ENCODE results near the gene SLC35B4. TPM values are rescaled to one million over a fixed set of nuclear protein-coding genes. Genes with fewer than 3 reads are reported as not detected.

Gene SLC35B4
- total and polyA plus RNA-seq, 4 donors: 3.6 to 25.7 (median 10.5) TPM

- H3K36me3 ChIP-seq (ENCODE audit: control insufficient read depth in 4 of 4, insufficient read depth in 4 of 4, low read length in 4 of 4): peaks cover 0 to 8% (median under 1%) of the 10 kb centered on the region in 4 donors
- TF ChIP-seq CTCF (IDR thresholded peaks at IDR 0.05; ENCODE audit: control extremely low read depth, extremely low read depth): no peak
- no peaks in the 10 kb centered on the region for H3K9me3 ChIP-seq (ENCODE audit: control insufficient read depth in 4 of 4, insufficient read depth in 3 of 4, low read length in 3 of 4)
- no peak overlapping the region for H3K9ac ChIP-seq (ENCODE audit: insufficient read depth in 1 of 2, low read length in 2 of 2)
- H3K27ac ChIP-seq (ENCODE audit: low read depth in 1 of 2, low read length in 1 of 2): no peak overlapping the region
- no peaks in the 10 kb centered on the region for H3K27me3 ChIP-seq (ENCODE audit: control insufficient read depth in 3 of 3, insufficient read depth in 3 of 3, low read length in 2 of 3)
- H3K4me1 ChIP-seq (ENCODE audit: control insufficient read depth in 5 of 5, insufficient read depth in 5 of 5, low read length in 5 of 5): peaks cover 0 to 8% (median 0%) of the 10 kb centered on the region in 5 donors
- no peak for ATAC-seq (ENCODE audit: insufficient read depth, low FRiP score)
- no peak overlapping the region for H3K4me3 ChIP-seq
- DNase-seq: no peak
- 88% methylated on average over 6 of the region's 6 CpGs for WGBS, 2 donors
Measured at GRCh38 chr7:134312717-134313116, 4.0 kb downstream of the SLC35B4 start.

DNA sequence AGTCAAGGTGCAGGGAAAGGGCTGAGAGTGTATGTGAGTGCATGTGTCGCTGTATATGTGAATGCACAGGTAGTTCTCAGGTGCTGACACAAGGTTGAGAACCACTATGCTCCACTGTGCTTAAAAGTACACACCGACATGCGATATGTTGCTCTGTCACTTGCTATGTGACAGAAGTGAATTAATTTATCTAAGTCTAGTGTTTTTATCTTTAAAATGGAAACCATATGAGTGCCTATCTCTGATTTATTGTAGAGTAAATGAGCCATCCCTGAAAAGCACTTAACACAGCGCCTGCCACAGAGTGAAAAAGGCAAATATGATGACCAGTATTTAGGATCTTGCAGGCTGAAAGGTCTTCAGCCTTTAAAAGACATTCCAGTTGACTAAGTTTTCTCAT is 4.9 kb downstream of the SLC35B4 start:
- Histone ChIP-seq H3K27ac (ENCODE audit: low read depth in 1 of 2, low read length in 1 of 2) (no peak overlapping the region), H3K27me3 (ENCODE audit: control insufficient read depth in 3 of 3, insufficient read depth in 3 of 3, low read length in 2 of 3) (no peaks in the 10 kb centered on the region), H3K4me1 (ENCODE audit: control insufficient read depth in 5 of 5, insufficient read depth in 5 of 5, low read length in 5 of 5) (peaks cover 0 to 8% (median 0%) of the 10 kb centered on the region in 5 donors), H3K4me3 (no peak overlapping the region), H3K36me3 (ENCODE audit: control insufficient read depth in 4 of 4, insufficient read depth in 4 of 4, low read length in 4 of 4) (peaks cover 0 to 8% (median under 1%) of the 10 kb centered on the region in 4 donors), H3K9me3 (ENCODE audit: control insufficient read depth in 4 of 4, insufficient read depth in 3 of 4, low read length in 3 of 4) (no peaks in the 10 kb centered on the region), H3K9ac (ENCODE audit: insufficient read depth in 1 of 2, low read length in 2 of 2) (no peak overlapping the region)
- no peak for ATAC-seq (ENCODE audit: insufficient read depth, low FRiP score)
- DNase-seq: no peak
- WGBS, 2 donors: 96 to 98% methylated on average over 4 of the region's 4 CpGs
- TF ChIP-seq CTCF (IDR thresholded peaks at IDR 0.05; ENCODE audit: control extremely low read depth, extremely low read depth): no peak

DNA sequence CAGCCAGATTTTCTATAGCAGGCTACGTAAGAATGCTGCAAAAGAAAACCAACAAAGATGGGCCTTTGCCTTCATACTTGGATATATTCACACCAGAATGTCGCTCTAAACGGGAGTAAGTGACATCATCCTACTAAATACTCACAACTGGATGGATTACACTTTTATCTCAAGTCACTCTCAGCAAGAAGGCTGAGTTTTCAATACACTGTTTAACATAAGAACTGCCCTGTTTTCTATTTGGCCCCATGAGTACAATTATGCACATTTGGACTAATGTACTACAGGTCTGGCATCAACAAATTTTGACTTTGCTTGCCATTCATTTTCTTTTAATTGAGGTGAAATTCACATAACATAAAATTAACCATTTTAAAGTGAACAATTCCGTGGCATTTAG is 8.2 kb downstream of the SLC35B4 start:
- Histone ChIP-seq H3K27ac (ENCODE audit: low read depth in 1 of 2, low read length in 1 of 2) (no peak overlapping the region), H3K27me3 (ENCODE audit: control insufficient read depth in 3 of 3, insufficient read depth in 3 of 3, low read length in 2 of 3) (no peaks in the 10 kb centered on the region), H3K4me1 (ENCODE audit: control insufficient read depth in 5 of 5, insufficient read depth in 5 of 5, low read length in 5 of 5) (no peaks in the 10 kb centered on the region), H3K36me3 (ENCODE audit: control insufficient read depth in 4 of 4, insufficient read depth in 4 of 4, low read length in 4 of 4) (peaks cover 4 to 18% (median 7%) of the 10 kb centered on the region in 4 donors), H3K9ac (ENCODE audit: insufficient read depth in 1 of 2, low read length in 2 of 2) (no peak overlapping the region), H3K4me3 (no peak overlapping the region), H3K9me3 (ENCODE audit: control insufficient read depth in 4 of 4, insufficient read depth in 3 of 4, low read length in 3 of 4) (no peaks in the 10 kb centered on the region)
- WGBS, 2 donors: 91 to 93% methylated on average over 4 of the region's 4 CpGs
- ATAC-seq (ENCODE audit: insufficient read depth, low FRiP score): no peak
- DNase-seq: no peak
- no peak for TF ChIP-seq CTCF (IDR thresholded peaks at IDR 0.05; ENCODE audit: control extremely low read depth, extremely low read depth)

GRCh38 chr7:134307320-134307719 is 9.4 kb downstream of the SLC35B4 start:
- no peak for TF ChIP-seq CTCF (IDR thresholded peaks at IDR 0.05; ENCODE audit: control extremely low read depth, extremely low read depth)
- no peak overlapping the region for H3K9ac ChIP-seq (ENCODE audit: insufficient read depth in 1 of 2, low read length in 2 of 2)
- H3K36me3 ChIP-seq (ENCODE audit: control insufficient read depth in 4 of 4, insufficient read depth in 4 of 4, low read length in 4 of 4): peaks cover 5 to 19% (median 9%) of the 10 kb centered on the region in 4 donors
- H3K4me3 ChIP-seq: no peak overlapping the region
- H3K4me1 ChIP-seq (ENCODE audit: control insufficient read depth in 5 of 5, insufficient read depth in 5 of 5, low read length in 5 of 5): peaks cover 0 to 5% (median 1%) of the 10 kb centered on the region in 5 donors
- WGBS, 2 donors: 66 to 78% methylated on average over 1 of the region's 1 CpG
- no peak overlapping the region for H3K27ac ChIP-seq (ENCODE audit: low read depth in 1 of 2, low read length in 1 of 2)
- H3K9me3 ChIP-seq (ENCODE audit: control insufficient read depth in 4 of 4, insufficient read depth in 3 of 4, low read length in 3 of 4): no peaks in the 10 kb centered on the region
- ATAC-seq (ENCODE audit: insufficient read depth, low FRiP score): no peak
- no peak for DNase-seq
- no peaks in the 10 kb centered on the region for H3K27me3 ChIP-seq (ENCODE audit: control insufficient read depth in 3 of 3, insufficient read depth in 3 of 3, low read length in 2 of 3)

Data from lung (tissue), 12 donors.